OCI-LY1 (cell line): Measurements from ENCODE around the gene SUGP2.
"Not testable (repeated sequence)": the region's sequence is repeated elsewhere in the genome, so short reads cannot be mapped to it uniquely, and the experiment has no call there.

ENCODE experiments used
- H2AFZ ChIP-seq: fragments of 200-600 bp; sonication (generic), shearing (Covaris generic); 2 replicates; pipeline ENCODE4 v1.6.0; 2014; ENCODE audit warnings: antibody characterized with exemption, mild to moderate bottlenecking, low read length
- H3F3A ChIP-seq: fragments of 200-600 bp; sonication (generic), shearing (Covaris generic); 2 replicates; pipeline ENCODE4 v1.6.0; 2014; ENCODE audit warnings: mild to moderate bottlenecking, antibody characterized with exemption, low read length, moderate library complexity; ENCODE audit not compliant: insufficient read depth
- H3K27ac ChIP-seq: fragments of 200-600 bp; sonication (generic); 2 replicates; pipeline ENCODE4 v1.5.1; 2014; ENCODE audit warnings: low read length, mixed run types, mild to moderate bottlenecking, low read depth; ENCODE audit not compliant: poor library complexity, severe bottlenecking
- H3K27me3 ChIP-seq: fragments of 200-600 bp; sonication (generic); 2 replicates; pipeline ENCODE4 v1.6.0; 2014; ENCODE audit warnings: antibody characterized with exemption, mild to moderate bottlenecking, low read length, moderate library complexity; ENCODE audit not compliant: insufficient read depth
- H3K36me3 ChIP-seq: fragments of 200-600 bp; sonication (generic); 2 replicates; pipeline ENCODE4 v1.6.1; 2014; ENCODE audit warnings: mild to moderate bottlenecking, antibody characterized with exemption, low read length, moderate library complexity, mixed read lengths; ENCODE audit not compliant: insufficient read depth
- H3K4me1 ChIP-seq: fragments of 200-600 bp; sonication (generic); 2 replicates; pipeline ENCODE4 v1.5.1; 2014; ENCODE audit warnings: mild to moderate bottlenecking, low read length, moderate library complexity; ENCODE audit not compliant: insufficient read depth, severe bottlenecking
- H3K4me2 ChIP-seq: fragments of 200-600 bp; sonication (generic), shearing (Covaris generic); 2 replicates; pipeline ENCODE4 v1.6.1; 2014; ENCODE audit warnings: low read length
- H3K4me3 ChIP-seq: fragments of 200-600 bp; sonication (generic); 2 replicates; pipeline ENCODE4 v1.5.1; 2014; ENCODE audit warnings: low read length, low read depth, mild to moderate bottlenecking, mixed read lengths; ENCODE audit not compliant: poor library complexity, severe bottlenecking
- H3K79me2 ChIP-seq: fragments of 200-600 bp; shearing (Covaris generic); 2 replicates; pipeline ENCODE4 v1.6.1; 2016; ENCODE audit warnings: mixed run types, low read length, mixed read lengths; ENCODE audit not compliant: insufficient read depth
- H3K9ac ChIP-seq: fragments of 200-600 bp; sonication (generic), shearing (Covaris generic); 2 replicates; pipeline ENCODE4 v1.6.1; 2014; ENCODE audit warnings: mild to moderate bottlenecking, low read length, mixed read lengths
- H3K9me2 ChIP-seq: fragments of 200-600 bp; sonication (generic), shearing (Covaris generic); 2 replicates; pipeline ENCODE4 v1.6.1; 2014; ENCODE audit warnings: low read depth, mild to moderate bottlenecking, low read length, mixed read lengths
- H3K9me3 ChIP-seq: fragments of 200-600 bp; shearing (Covaris generic); 2 replicates; pipeline ENCODE4 v1.6.1; 2014; ENCODE audit warnings: low read length, mixed read lengths
- H4K20me1 ChIP-seq: fragments of 200-600 bp; sonication (generic), shearing (Covaris generic); 2 replicates; pipeline ENCODE4 v1.6.0; 2016; ENCODE audit warnings: mild to moderate bottlenecking, low read length; ENCODE audit not compliant: insufficient read depth
- EZH2 ChIP-seq: fragments of 200-600 bp; sonication (generic), shearing (Covaris generic); IDR thresholded peaks from 2 replicates; pipeline ENCODE4 v1.8.0; 2017; ENCODE audit warnings: borderline replicate concordance, mixed run types, mild to moderate bottlenecking, antibody characterized with exemption, low read length, moderate library complexity, mixed read lengths
- TF ChIP-seq, protein P1 (sequence below): fragments of 200-600 bp; sonication (generic), shearing (Covaris generic); IDR thresholded peaks from 2 replicates; pipeline ENCODE4 v1.5.1; 2017; ENCODE audit warnings: mild to moderate bottlenecking, antibody characterized with exemption, low read length, moderate library complexity, mixed read lengths

SUGP2 gene

DNA sequence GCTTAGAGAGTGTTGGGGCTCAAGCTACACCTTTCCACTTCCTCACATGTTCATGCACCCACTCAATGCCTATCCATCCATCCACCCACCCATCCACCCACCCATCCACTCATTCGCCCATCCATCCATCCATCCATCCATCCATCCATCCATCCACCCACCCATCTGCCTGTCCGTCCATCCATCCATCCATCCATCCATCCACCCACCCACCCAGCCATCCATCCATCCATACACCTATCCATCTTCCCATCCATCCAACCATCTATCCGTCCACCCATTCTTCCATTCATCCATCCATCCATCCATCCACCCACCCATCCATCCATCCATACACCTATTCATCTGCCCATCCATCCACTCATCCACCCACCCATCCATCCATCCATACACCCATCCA, 79.2 kb downstream of the SUGP2 start:
- no peaks in the 10 kb centered on the region for H3K4me1 ChIP-seq
- H4K20me1 ChIP-seq = no peaks in the 10 kb centered on the region
- H3K27me3 ChIP-seq = peaks cover 5% of the 10 kb centered on the region; the same call in 1 of the 2 replicates
- H3K79me2 ChIP-seq = no peaks in the 10 kb centered on the region
- H3K9me3 ChIP-seq = no peaks in the 10 kb centered on the region
- no peak overlapping the region for H2AFZ ChIP-seq
- H3F3A ChIP-seq = no peaks in the 10 kb centered on the region
- TF ChIP-seq, protein P1, sequence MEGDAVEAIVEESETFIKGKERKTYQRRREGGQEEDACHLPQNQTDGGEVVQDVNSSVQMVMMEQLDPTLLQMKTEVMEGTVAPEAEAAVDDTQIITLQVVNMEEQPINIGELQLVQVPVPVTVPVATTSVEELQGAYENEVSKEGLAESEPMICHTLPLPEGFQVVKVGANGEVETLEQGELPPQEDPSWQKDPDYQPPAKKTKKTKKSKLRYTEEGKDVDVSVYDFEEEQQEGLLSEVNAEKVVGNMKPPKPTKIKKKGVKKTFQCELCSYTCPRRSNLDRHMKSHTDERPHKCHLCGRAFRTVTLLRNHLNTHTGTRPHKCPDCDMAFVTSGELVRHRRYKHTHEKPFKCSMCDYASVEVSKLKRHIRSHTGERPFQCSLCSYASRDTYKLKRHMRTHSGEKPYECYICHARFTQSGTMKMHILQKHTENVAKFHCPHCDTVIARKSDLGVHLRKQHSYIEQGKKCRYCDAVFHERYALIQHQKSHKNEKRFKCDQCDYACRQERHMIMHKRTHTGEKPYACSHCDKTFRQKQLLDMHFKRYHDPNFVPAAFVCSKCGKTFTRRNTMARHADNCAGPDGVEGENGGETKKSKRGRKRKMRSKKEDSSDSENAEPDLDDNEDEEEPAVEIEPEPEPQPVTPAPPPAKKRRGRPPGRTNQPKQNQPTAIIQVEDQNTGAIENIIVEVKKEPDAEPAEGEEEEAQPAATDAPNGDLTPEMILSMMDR = no peak
- TF ChIP-seq EZH2 = no peak
- no peaks in the 10 kb centered on the region for H3K36me3 ChIP-seq
- no peak overlapping the region for H3K4me2 ChIP-seq
- H3K27ac ChIP-seq = no peak overlapping the region
- H3K4me3 ChIP-seq = no peak overlapping the region
- H3K9ac ChIP-seq = no peak overlapping the region
- H3K9me2 ChIP-seq = no peaks in the 10 kb centered on the region

GRCh38 chr19:18952364-18953003, 80.8 kb downstream of the SUGP2 start:
- not testable (repeated sequence) for H2AFZ ChIP-seq, H3K36me3 ChIP-seq, H3K27me3 ChIP-seq, H3K9me3 ChIP-seq, H3K4me1 ChIP-seq, H3F3A ChIP-seq, H3K79me2 ChIP-seq, H3K9me2 ChIP-seq, H3K4me3 ChIP-seq, H4K20me1 ChIP-seq, H3K9ac ChIP-seq, H3K4me2 ChIP-seq, H3K27ac ChIP-seq

DNA sequence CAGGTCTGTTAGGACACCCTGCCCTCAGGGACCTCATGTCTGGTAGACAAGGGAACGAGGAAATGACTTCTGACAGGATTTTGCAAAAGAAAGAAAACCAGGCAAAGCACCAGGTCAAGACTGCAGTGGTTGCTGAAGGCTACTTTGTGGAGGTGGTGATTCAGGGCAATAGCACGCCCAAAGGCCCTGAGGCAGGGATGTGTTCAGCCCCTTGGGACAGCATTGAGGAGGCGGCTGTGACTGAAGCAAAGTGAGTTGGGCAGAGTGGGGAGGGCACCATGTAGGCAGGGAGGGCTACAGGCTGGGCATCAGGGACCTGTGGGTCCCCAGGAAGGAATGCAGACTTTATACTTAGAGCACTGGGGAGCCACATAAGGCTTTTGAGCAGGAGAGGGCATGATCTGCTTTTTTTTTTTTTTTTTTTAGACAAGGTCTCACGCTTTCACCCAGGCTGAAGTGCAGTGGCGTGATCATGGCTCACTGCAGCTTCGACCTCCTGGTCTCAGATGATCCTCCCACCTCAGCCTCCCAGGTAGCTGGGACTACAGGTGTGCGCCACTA, 81.5 kb downstream of the SUGP2 start:
- H3K9ac ChIP-seq = no peak overlapping the region
- no peaks in the 10 kb centered on the region; the same call in 1 of the 2 replicates for H3K36me3 ChIP-seq
- H3K4me1 ChIP-seq = peaks cover 10% of the 10 kb centered on the region
- no peak overlapping the region for H3K27ac ChIP-seq
- H3K9me2 ChIP-seq = no peaks in the 10 kb centered on the region
- H3K9me3 ChIP-seq = no peaks in the 10 kb centered on the region
- peaks cover 6% of the 10 kb centered on the region; the same call in 1 of the 2 replicates for H3K27me3 ChIP-seq
- H2AFZ ChIP-seq = no peak overlapping the region
- H4K20me1 ChIP-seq = no peaks in the 10 kb centered on the region
- no peaks in the 10 kb centered on the region for H3K79me2 ChIP-seq
- no peak for TF ChIP-seq EZH2
- TF ChIP-seq, protein P1 = no peak
- no peak overlapping the region for H3K4me3 ChIP-seq
- H3K4me2 ChIP-seq = no peak overlapping the region
- no peaks in the 10 kb centered on the region for H3F3A ChIP-seq

- no peaks in the 10 kb centered on the region for H3K79me2 ChIP-seq
- H3K9ac ChIP-seq = no peak overlapping the region
- no peaks in the 10 kb centered on the region for H3K9me3 ChIP-seq
- no peaks in the 10 kb centered on the region for H3K9me2 ChIP-seq
- peaks cover 6% of the 10 kb centered on the region; the same call in 1 of the 2 replicates for H3K27me3 ChIP-seq
- no peak overlapping the region for H3K4me3 ChIP-seq
- H4K20me1 ChIP-seq = no peaks in the 10 kb centered on the region
- no peak overlapping the region for H2AFZ ChIP-seq
- no peak overlapping the region for H3K4me2 ChIP-seq
- H3K4me1 ChIP-seq = peaks cover 14% of the 10 kb centered on the region
- H3K36me3 ChIP-seq = no peaks in the 10 kb centered on the region; the same call in 1 of the 2 replicates
- H3K27ac ChIP-seq = no peak overlapping the region
- no peak for TF ChIP-seq EZH2
- TF ChIP-seq, protein P1 = no peak
- H3F3A ChIP-seq = no peaks in the 10 kb centered on the region
Observed at GRCh38 chr19:18949858-18950257, 83.5 kb downstream of the SUGP2 start.
